Type B pancreatic cell (in vitro differentiated cells): ENCODE data around the gene GRIK2. TPM values are rescaled to one million over a fixed set of nuclear protein-coding genes. Genes with fewer than 3 reads are reported as not detected.

Experiments
- DNase-seq: peaks from one replicate; pipeline ENCODE4 v3.0.0; 2021; ENCODE audit warnings: mixed read lengths; ENCODE audit not compliant: unreplicated experiment; ENCODE audit errors: extremely low spot score
- H3K27ac Mint-ChIP-seq: 2 replicates; pipeline ENCODE4 v1.8.0; 2021; ENCODE audit warnings: mild to moderate bottlenecking, mixed read lengths
- H3K27me3 Mint-ChIP-seq: 2 replicates; pipeline ENCODE4 v1.8.0; 2021; ENCODE audit warnings: mixed read lengths
- H3K36me3 Mint-ChIP-seq: 2 replicates; pipeline ENCODE4 v1.8.0; 2021; ENCODE audit warnings: mixed read lengths
- H3K4me1 Mint-ChIP-seq: one replicate; pipeline ENCODE4 v1.8.0; 2021; ENCODE audit warnings: mixed read lengths; ENCODE audit not compliant: unreplicated experiment
- H3K4me3 Mint-ChIP-seq: 2 replicates; pipeline ENCODE4 v1.8.0; 2021; ENCODE audit warnings: mild to moderate bottlenecking, mixed read lengths
- H3K9me3 Mint-ChIP-seq: 2 replicates; pipeline ENCODE4 v1.8.0; 2021; ENCODE audit warnings: mixed read lengths
- total RNA-seq: library from RNA; stranded (reverse); gene quantifications from 2 replicates; pipeline ENCODE4 v1.2.1, GENCODE V29; 2021; ENCODE audit warnings: low replicate concordance
- TF ChIP-seq, protein P1 (sequence below): fragments of 200-600 bp; sonication (generic); conservative IDR thresholded peaks from 2 replicates; pipeline ENCODE4 v1.5.0; 2021; ENCODE audit warnings: antibody characterized with exemption, mild to moderate bottlenecking

GRIK2 gene
- total RNA-seq, 1 donor from 2014 or later, result 4.8 TPM

DNA sequence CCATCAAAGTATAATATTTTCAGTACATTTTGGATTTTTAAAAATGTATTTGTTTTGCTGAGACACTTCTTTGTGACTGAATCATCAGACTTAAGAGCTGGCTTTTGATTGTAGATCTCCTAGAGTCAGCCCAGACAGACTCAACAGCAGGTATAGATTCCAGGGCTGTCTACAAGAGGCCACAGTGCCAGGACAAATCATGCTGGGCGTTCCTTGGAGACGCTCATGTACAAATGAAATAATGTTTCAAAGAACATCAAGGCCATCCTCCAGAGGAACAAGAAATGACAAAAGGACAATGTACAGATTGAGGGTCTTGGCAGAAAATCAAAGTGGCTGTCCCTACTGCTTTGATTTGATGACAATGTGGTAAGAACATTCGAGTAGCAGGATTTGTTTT, 369.3 kb downstream of the GRIK2 start:
- no peaks in the 10 kb centered on the region for H3K9me3 Mint-ChIP-seq
- no peaks in the 10 kb centered on the region for H3K36me3 Mint-ChIP-seq
- H3K4me1 Mint-ChIP-seq, result no peaks in the 10 kb centered on the region
- H3K27ac Mint-ChIP-seq, result no peak overlapping the region
- H3K4me3 Mint-ChIP-seq, result no peak overlapping the region
- no peak for DNase-seq
- peaks cover 4% of the 10 kb centered on the region for H3K27me3 Mint-ChIP-seq
- TF ChIP-seq, protein P1, sequence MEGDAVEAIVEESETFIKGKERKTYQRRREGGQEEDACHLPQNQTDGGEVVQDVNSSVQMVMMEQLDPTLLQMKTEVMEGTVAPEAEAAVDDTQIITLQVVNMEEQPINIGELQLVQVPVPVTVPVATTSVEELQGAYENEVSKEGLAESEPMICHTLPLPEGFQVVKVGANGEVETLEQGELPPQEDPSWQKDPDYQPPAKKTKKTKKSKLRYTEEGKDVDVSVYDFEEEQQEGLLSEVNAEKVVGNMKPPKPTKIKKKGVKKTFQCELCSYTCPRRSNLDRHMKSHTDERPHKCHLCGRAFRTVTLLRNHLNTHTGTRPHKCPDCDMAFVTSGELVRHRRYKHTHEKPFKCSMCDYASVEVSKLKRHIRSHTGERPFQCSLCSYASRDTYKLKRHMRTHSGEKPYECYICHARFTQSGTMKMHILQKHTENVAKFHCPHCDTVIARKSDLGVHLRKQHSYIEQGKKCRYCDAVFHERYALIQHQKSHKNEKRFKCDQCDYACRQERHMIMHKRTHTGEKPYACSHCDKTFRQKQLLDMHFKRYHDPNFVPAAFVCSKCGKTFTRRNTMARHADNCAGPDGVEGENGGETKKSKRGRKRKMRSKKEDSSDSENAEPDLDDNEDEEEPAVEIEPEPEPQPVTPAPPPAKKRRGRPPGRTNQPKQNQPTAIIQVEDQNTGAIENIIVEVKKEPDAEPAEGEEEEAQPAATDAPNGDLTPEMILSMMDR, result no peak

DNA sequence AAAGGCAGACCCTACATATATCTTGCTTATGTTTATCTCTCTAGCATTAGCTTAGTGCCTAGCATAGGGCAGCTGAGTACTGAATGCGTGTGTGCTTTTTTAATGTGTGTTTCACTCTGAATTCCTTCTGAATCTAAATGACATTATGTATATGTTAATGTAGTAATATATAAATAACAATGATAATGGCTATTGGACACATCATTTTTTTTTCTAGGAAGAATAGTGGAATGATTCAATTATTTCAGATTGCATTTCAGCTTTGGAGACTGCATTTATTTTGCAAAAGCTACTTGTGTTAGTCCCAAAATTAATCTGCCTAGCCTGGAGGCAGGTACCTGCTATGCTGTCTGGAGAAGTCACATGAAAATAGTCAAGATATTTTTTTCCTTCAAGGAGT, 371.8 kb downstream of the GRIK2 start:
- Mint-ChIP-seq H3K27me3 (peaks cover 4% of the 10 kb centered on the region), H3K9me3 (no peaks in the 10 kb centered on the region), H3K4me1 (no peaks in the 10 kb centered on the region), H3K27ac (no peak overlapping the region), H3K4me3 (no peak overlapping the region), H3K36me3 (no peaks in the 10 kb centered on the region)
- DNase-seq, result no peak
- TF ChIP-seq, protein P1, result no peak

DNA sequence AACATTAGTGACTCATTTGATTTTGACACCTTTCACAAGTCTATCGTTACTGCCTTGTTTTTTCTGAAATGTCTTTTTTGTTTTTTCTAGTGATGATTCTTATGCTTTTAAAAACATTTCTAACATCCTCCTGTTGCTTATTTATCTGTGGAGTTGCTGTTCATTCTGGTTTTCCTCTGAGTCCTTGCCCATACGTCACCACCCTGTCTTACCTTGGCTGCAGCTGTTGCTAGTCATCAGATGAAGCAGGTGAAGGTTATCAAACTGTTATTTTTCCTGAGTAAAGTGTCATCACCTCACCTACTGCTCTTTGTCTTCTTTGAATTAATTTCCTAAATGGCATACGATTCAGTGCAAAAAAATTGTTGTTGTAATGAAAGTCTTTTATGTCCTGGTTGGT, 376.6 kb downstream of the GRIK2 start:
- Mint-ChIP-seq H3K36me3 (no peaks in the 10 kb centered on the region), H3K27ac (no peak overlapping the region), H3K9me3 (no peaks in the 10 kb centered on the region), H3K4me1 (no peaks in the 10 kb centered on the region), H3K27me3 (no peaks in the 10 kb centered on the region), H3K4me3 (no peak overlapping the region)
- no peak for DNase-seq
- TF ChIP-seq, protein P1, result no peak

DNA sequence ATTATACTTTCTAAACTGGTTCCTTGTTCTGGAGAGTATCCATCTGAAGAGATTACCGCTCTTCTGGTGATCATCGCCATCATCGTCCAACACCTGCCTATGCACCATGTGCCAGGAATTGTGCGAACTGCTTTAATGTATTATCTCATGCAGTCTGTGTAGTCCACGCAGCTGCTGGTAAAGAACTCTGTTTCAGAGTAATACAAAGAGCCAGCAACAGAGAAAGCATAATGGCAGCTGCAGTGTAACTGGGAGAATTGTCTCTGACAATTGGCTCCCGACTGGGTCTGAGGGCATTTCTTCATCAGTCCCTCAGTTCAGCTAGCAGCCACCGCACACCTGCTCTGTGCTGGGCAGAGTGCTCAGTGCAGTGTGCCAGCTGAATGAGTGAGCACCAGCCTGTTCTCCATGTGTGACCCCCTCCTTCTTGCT, 383.4 kb downstream of the GRIK2 start:
- Mint-ChIP-seq H3K4me3 (no peak overlapping the region), H3K4me1 (no peaks in the 10 kb centered on the region), H3K27ac (no peak overlapping the region), H3K9me3 (no peaks in the 10 kb centered on the region), H3K36me3 (no peaks in the 10 kb centered on the region), H3K27me3 (no peaks in the 10 kb centered on the region)
- TF ChIP-seq, protein P1, result no peak
- DNase-seq, result no peak

DNA sequence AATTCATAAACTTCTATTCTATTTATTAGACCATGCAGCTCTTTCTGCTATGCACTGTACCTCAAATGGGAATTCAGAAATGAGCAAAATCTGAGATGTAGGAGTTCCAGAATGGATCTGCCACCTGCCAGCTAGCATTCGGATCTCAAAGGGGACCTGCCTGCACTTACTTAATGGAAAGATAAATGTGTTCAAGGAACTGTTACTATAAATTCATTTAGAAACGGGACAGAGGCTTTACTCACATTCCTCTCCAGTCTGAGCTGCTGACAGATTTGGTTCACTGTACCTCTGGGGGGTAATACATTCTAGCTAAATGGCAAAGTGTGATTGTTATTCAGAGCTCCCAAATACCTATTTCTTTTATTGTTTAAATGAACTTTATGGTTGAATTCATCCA, 384.1 kb downstream of the GRIK2 start:
- TF ChIP-seq, protein P1, result no peak
- H3K36me3 Mint-ChIP-seq, result no peaks in the 10 kb centered on the region
- no peaks in the 10 kb centered on the region for H3K9me3 Mint-ChIP-seq
- H3K4me1 Mint-ChIP-seq, result no peaks in the 10 kb centered on the region
- DNase-seq, result no peak
- H3K4me3 Mint-ChIP-seq, result no peak overlapping the region
- H3K27me3 Mint-ChIP-seq, result no peaks in the 10 kb centered on the region
- no peak overlapping the region for H3K27ac Mint-ChIP-seq
